SK-N-SH treated with all-trans-retinoic acid at 6 μM for 48 hours (cell line): Measurements from ENCODE around the gene BOD1L1.

ENCODE experiments used
- ATAC-seq: fragments of 200-7000 bp; cut with Tn5 transposase; 3 replicates; pipeline ENCODE4 v1.9.1; 2020; ENCODE audit warnings: mild to moderate bottlenecking, moderate library complexity
- ARNTL ChIP-seq: fragments of 450-650 bp; formaldehyde crosslinking; IDR thresholded peaks from 2 replicates; pipeline ENCODE4 v1.5.0; 2020; ENCODE audit warnings: low read depth, mild to moderate bottlenecking, moderate library complexity, borderline replicate concordance
- BACH2 ChIP-seq: fragments of 250-450 bp; sonication (Bioruptor Pico); IDR thresholded peaks from 2 replicates; pipeline ENCODE4 v1.9.0; 2021; ENCODE audit warnings: mild to moderate bottlenecking, borderline replicate concordance
- CREB5 ChIP-seq: fragments of 250-450 bp; sonication (Bioruptor Pico); IDR thresholded peaks from 2 replicates; pipeline ENCODE4 v1.5.1; 2020; ENCODE audit warnings: low read depth, mild to moderate bottlenecking, moderate library complexity
- CSDC2 ChIP-seq: fragments of 250-450 bp; sonication (Bioruptor Pico); IDR thresholded peaks from 2 replicates; pipeline ENCODE4 v1.5.0; 2020; ENCODE audit warnings: mild to moderate bottlenecking, moderate library complexity
- ESRRG ChIP-seq: fragments of 250-450 bp; sonication (Bioruptor Pico); IDR thresholded peaks from 2 replicates; pipeline ENCODE4 v1.6.1; 2021; ENCODE audit warnings: mild to moderate bottlenecking
- GLIS3 ChIP-seq: fragments of 250-450 bp; sonication (Bioruptor Pico); IDR thresholded peaks from 2 replicates; pipeline ENCODE4 v1.5.0; 2020; ENCODE audit warnings: mild to moderate bottlenecking, moderate library complexity
- ISL1 ChIP-seq: fragments of 250-450 bp; sonication (Bioruptor Pico); IDR thresholded peaks from 2 replicates; pipeline ENCODE4 v2.1.2; 2022; ENCODE audit warnings: mild to moderate bottlenecking, moderate library complexity
- OSR1 ChIP-seq: fragments of 250-450 bp; sonication (Bioruptor Pico); IDR thresholded peaks from 2 replicates; pipeline ENCODE4 v1.8.0; 2022; ENCODE audit warnings: moderate library complexity, mild to moderate bottlenecking, inconsistent platforms
- PPARA ChIP-seq: fragments of 250-450 bp; sonication (Bioruptor Pico); IDR thresholded peaks from 2 replicates; pipeline ENCODE4 v1.5.0; 2020; ENCODE audit warnings: mild to moderate bottlenecking, borderline replicate concordance
- RARB ChIP-seq: fragments of 250-450 bp; sonication (Bioruptor Pico); IDR thresholded peaks from 2 replicates; pipeline ENCODE4 v1.8.0; 2021; ENCODE audit warnings: mild to moderate bottlenecking, moderate library complexity
- TCF4 ChIP-seq: fragments of 250-450 bp; sonication (Bioruptor Pico); IDR thresholded peaks from 2 replicates; pipeline ENCODE4 v1.8.0; 2021; ENCODE audit warnings: mild to moderate bottlenecking, moderate library complexity, borderline replicate concordance
- TOX ChIP-seq: fragments of 250-450 bp; sonication (Bioruptor Pico); IDR thresholded peaks from 2 replicates; pipeline ENCODE4 v1.8.0; 2021; ENCODE audit warnings: mild to moderate bottlenecking, moderate library complexity, borderline replicate concordance
- ZFP3 ChIP-seq: fragments of 250-450 bp; sonication (Bioruptor Pico); IDR thresholded peaks from 2 replicates; pipeline ENCODE4 v1.5.0; 2020; ENCODE audit warnings: mild to moderate bottlenecking, moderate library complexity
- ZFP30 ChIP-seq: fragments of 450-650 bp; formaldehyde crosslinking; IDR thresholded peaks from 2 replicates; pipeline ENCODE4 v1.5.0; 2022; ENCODE audit warnings: mild to moderate bottlenecking, moderate library complexity
- ZNF565 ChIP-seq: fragments of 450-650 bp; formaldehyde crosslinking; conservative IDR thresholded peaks from 2 replicates; pipeline ENCODE4 v1.5.0; 2020; ENCODE audit warnings: low read depth, mild to moderate bottlenecking, moderate library complexity
- ZNF70 ChIP-seq: fragments of 450-650 bp; formaldehyde crosslinking; IDR thresholded peaks from 2 replicates; pipeline ENCODE4 v1.5.0; 2020; ENCODE audit warnings: mild to moderate bottlenecking, moderate library complexity
- ZNF8 ChIP-seq: fragments of 450-650 bp; formaldehyde crosslinking; IDR thresholded peaks from 2 replicates; pipeline ENCODE4 v1.5.0; 2020; ENCODE audit warnings: mild to moderate bottlenecking, moderate library complexity
- TF ChIP-seq, protein P1 (sequence below): fragments of 250-450 bp; sonication (Bioruptor Pico); IDR thresholded peaks from 2 replicates; pipeline ENCODE4 v1.8.0; 2020; ENCODE audit warnings: mild to moderate bottlenecking, moderate library complexity, borderline replicate concordance
- TF ChIP-seq, protein P2 (sequence below): fragments of 250-450 bp; sonication (Bioruptor Pico); IDR thresholded peaks from 2 replicates; pipeline ENCODE4 v1.8.0; 2021; ENCODE audit warnings: low read depth, mild to moderate bottlenecking, moderate library complexity, borderline replicate concordance
- TF ChIP-seq, protein P3 (sequence below): fragments of 250-450 bp; sonication (Bioruptor Pico); IDR thresholded peaks from 2 replicates; pipeline ENCODE4 v1.5.1; 2021; ENCODE audit warnings: mild to moderate bottlenecking, moderate library complexity
- TF ChIP-seq, protein P4 (sequence below): fragments of 250-450 bp; sonication (Bioruptor Pico); IDR thresholded peaks from 2 replicates; pipeline ENCODE4 v1.5.0; 2020; ENCODE audit warnings: mild to moderate bottlenecking, moderate library complexity

The BOD1L1 gene

GRCh38 chr4:13599159-13599558 is 28.4 kb downstream of the BOD1L1 start:
- no peak for TF ChIP-seq RARB (CRISPR knock-in tag)
- no peak for TF ChIP-seq ZNF565
- no peak for TF ChIP-seq ISL1
- no peak for TF ChIP-seq ZNF70 (CRISPR knock-in tag)
- no peak for TF ChIP-seq PPARA (CRISPR knock-in tag)
- TF ChIP-seq GLIS3 = no peak
- TF ChIP-seq, protein P1, sequence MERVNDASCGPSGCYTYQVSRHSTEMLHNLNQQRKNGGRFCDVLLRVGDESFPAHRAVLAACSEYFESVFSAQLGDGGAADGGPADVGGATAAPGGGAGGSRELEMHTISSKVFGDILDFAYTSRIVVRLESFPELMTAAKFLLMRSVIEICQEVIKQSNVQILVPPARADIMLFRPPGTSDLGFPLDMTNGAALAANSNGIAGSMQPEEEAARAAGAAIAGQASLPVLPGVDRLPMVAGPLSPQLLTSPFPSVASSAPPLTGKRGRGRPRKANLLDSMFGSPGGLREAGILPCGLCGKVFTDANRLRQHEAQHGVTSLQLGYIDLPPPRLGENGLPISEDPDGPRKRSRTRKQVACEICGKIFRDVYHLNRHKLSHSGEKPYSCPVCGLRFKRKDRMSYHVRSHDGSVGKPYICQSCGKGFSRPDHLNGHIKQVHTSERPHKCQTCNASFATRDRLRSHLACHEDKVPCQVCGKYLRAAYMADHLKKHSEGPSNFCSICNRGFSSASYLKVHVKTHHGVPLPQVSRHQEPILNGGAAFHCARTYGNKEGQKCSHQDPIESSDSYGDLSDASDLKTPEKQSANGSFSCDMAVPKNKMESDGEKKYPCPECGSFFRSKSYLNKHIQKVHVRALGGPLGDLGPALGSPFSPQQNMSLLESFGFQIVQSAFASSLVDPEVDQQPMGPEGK (CRISPR knock-in tag) = no peak
- TF ChIP-seq TCF4 (CRISPR knock-in tag) = no peak
- no peak for TF ChIP-seq ZFP3
- TF ChIP-seq CSDC2 (CRISPR knock-in tag) = no peak
- TF ChIP-seq, protein P2, sequence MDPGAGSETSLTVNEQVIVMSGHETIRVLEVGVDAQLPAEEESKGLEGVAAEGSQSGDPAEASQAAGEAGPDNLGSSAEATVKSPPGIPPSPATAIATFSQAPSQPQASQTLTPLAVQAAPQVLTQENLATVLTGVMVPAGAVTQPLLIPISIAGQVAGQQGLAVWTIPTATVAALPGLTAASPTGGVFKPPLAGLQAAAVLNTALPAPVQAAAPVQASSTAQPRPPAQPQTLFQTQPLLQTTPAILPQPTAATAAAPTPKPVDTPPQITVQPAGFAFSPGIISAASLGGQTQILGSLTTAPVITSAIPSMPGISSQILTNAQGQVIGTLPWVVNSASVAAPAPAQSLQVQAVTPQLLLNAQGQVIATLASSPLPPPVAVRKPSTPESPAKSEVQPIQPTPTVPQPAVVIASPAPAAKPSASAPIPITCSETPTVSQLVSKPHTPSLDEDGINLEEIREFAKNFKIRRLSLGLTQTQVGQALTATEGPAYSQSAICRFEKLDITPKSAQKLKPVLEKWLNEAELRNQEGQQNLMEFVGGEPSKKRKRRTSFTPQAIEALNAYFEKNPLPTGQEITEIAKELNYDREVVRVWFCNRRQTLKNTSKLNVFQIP = no peak
- TF ChIP-seq, protein P3, sequence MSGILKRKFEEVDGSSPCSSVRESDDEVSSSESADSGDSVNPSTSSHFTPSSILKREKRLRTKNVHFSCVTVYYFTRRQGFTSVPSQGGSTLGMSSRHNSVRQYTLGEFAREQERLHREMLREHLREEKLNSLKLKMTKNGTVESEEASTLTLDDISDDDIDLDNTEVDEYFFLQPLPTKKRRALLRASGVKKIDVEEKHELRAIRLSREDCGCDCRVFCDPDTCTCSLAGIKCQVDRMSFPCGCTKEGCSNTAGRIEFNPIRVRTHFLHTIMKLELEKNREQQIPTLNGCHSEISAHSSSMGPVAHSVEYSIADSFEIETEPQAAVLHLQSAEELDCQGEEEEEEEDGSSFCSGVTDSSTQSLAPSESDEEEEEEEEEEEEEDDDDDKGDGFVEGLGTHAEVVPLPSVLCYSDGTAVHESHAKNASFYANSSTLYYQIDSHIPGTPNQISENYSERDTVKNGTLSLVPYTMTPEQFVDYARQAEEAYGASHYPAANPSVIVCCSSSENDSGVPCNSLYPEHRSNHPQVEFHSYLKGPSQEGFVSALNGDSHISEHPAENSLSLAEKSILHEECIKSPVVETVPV (CRISPR knock-in tag) = no peak
- TF ChIP-seq OSR1 (CRISPR knock-in tag) = no peak
- TF ChIP-seq CREB5 (CRISPR knock-in tag) = no peak
- no peak for TF ChIP-seq TOX
- ATAC-seq = no peak; the same call in 2 of the 3 replicates

DNA sequence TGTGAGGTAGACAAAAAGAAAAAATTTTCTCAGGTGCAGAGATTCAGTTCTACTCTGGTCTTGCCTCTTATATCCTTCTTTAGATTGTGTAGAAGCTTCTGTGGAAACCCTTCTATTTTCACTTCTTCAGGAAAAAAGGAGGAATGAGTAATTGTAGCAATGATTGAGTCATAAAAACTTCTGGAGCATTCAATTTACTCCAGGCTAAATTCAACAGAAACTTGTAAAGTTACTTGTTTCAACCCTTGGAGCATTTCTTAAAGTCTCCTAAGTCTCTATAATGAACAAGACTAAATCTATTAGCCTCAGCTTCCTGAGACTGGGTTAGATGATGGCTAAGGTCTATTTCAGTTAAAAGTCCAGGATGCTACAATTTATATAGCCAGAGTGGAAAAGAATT is 29.9 kb downstream of the BOD1L1 start:
- no peak for ATAC-seq
- TF ChIP-seq OSR1 (CRISPR knock-in tag) = no peak

- no peak for TF ChIP-seq ZNF70 (CRISPR knock-in tag)
- no peak for ATAC-seq
Observed at GRCh38 chr4:13597141-13597540, 30.4 kb downstream of the BOD1L1 start.

DNA sequence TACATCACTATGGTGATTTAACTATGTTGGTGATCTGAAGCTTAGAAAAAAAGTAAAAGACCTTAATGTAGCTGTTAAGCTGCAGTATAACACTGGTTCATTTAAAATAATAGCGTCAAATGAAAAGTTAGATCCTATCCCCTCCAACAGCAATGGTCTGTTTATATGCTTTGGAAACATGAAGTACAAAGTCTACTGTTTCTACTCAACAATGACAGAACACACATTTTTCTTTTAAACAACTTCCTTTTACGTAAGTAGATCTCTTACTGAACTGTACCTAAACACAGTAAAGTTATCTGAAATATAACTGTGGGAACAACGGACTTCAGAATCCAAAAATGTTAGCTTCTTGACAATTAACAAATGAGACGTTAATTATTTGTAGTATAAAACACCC is 35.3 kb downstream of the BOD1L1 start:
- no peak for TF ChIP-seq RARB (CRISPR knock-in tag)
- no peak for TF ChIP-seq ZFP30 (CRISPR knock-in tag)
- no peak for TF ChIP-seq PPARA (CRISPR knock-in tag)
- TF ChIP-seq TCF4 (CRISPR knock-in tag) = no peak
- no peak for TF ChIP-seq TOX
- TF ChIP-seq, protein P2 = no peak
- TF ChIP-seq, protein P1 (CRISPR knock-in tag) = no peak
- no peak for TF ChIP-seq ZFP3
- TF ChIP-seq ZNF8 (CRISPR knock-in tag) = no peak
- no peak for TF ChIP-seq CREB5 (CRISPR knock-in tag)
- TF ChIP-seq BACH2 = no peak
- TF ChIP-seq ARNTL (CRISPR knock-in tag) = no peak
- TF ChIP-seq, protein P4, sequence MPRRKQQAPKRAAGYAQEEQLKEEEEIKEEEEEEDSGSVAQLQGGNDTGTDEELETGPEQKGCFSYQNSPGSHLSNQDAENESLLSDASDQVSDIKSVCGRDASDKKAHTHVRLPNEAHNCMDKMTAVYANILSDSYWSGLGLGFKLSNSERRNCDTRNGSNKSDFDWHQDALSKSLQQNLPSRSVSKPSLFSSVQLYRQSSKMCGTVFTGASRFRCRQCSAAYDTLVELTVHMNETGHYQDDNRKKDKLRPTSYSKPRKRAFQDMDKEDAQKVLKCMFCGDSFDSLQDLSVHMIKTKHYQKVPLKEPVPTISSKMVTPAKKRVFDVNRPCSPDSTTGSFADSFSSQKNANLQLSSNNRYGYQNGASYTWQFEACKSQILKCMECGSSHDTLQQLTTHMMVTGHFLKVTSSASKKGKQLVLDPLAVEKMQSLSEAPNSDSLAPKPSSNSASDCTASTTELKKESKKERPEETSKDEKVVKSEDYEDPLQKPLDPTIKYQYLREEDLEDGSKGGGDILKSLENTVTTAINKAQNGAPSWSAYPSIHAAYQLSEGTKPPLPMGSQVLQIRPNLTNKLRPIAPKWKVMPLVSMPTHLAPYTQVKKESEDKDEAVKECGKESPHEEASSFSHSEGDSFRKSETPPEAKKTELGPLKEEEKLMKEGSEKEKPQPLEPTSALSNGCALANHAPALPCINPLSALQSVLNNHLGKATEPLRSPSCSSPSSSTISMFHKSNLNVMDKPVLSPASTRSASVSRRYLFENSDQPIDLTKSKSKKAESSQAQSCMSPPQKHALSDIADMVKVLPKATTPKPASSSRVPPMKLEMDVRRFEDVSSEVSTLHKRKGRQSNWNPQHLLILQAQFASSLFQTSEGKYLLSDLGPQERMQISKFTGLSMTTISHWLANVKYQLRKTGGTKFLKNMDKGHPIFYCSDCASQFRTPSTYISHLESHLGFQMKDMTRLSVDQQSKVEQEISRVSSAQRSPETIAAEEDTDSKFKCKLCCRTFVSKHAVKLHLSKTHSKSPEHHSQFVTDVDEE (CRISPR knock-in tag) = no peak
- TF ChIP-seq GLIS3 = no peak
- TF ChIP-seq OSR1 (CRISPR knock-in tag) = no peak
- no peak for TF ChIP-seq ESRRG
- no peak for TF ChIP-seq CSDC2 (CRISPR knock-in tag)
- ATAC-seq = no peak
